Peyer's patch (tissue), 4 donors: ENCODE results near the gene BRI3BP.

Experiments used
- CTCF ChIP-seq, 6 experiments: fragments of 450-650 bp in 4 of 6; fragments of 200-600 bp in 2 of 6; sonication (generic) in 1 of 6; IDR thresholded peaks; one replicate each; pipeline ENCODE4 v1.5.1; 2017 to 2019; ENCODE audit warnings: antibody characterized with exemption in 6 of 6, mild to moderate bottlenecking in 3 of 6, moderate library complexity in 1 of 6
- POLR2A ChIP-seq, 2 donors: fragments of 450-650 bp; IDR thresholded peaks; one replicate each; pipeline ENCODE4 v1.5.1; 2017; ENCODE audit warnings: antibody characterized with exemption in 2 of 2, mild to moderate bottlenecking in 2 of 2, moderate library complexity in 2 of 2

- TF ChIP-seq POLR2A (IDR thresholded peaks at IDR 0.05) (no peak), CTCF (IDR thresholded peaks at IDR 0.05) (no peak)
These were observed 64.3 kb downstream of the BRI3BP start for GRCh38 chr12:125057708-125058107.
